MCF 10A (cell line): ENCODE results near the gene LRP10. TPM values are rescaled to one million over a fixed set of nuclear protein-coding genes. Genes with fewer than 3 reads are reported as not detected.

ENCODE experiments used
- BruUV-seq: library from RNA; stranded (reverse); fragments of 400-500 nt; replicated peaks from 2 replicates; lab custom pipeline; 2021; lab: Mats Ljungman, UMichigan
- CTCF ChIA-PET: fragments of 300-600 bp; sonication (Branson Sonifier 250); formaldehyde crosslinking; extraction: SDS; loops from one replicate; lab custom pipeline; 2021; ENCODE audit warnings: antibody characterized with exemption, inconsistent platforms; lab: Yijun Ruan, JAX
- POLR2A ChIA-PET: fragments of 300-600, 350-650 bp; sonication (Branson Sonifier 250); formaldehyde crosslinking; extraction: SDS; loops from one replicate; lab custom pipeline; 2020; ENCODE audit warnings: antibody characterized with exemption, inconsistent platforms; lab: Yijun Ruan, JAX
- DNase-seq: peaks from one replicate; pipeline ENCODE4 v3.0.0-alpha.2; 2018; ENCODE audit not compliant: unreplicated experiment
- H3K27ac Mint-ChIP-seq: one replicate; pipeline ENCODE4 v1.8.0; 2022; ENCODE audit warnings: mild to moderate bottlenecking, low read depth, mixed read lengths; ENCODE audit not compliant: unreplicated experiment
- H3K27me3 Mint-ChIP-seq: one replicate; pipeline ENCODE4 v1.8.0; 2022; ENCODE audit warnings: mixed read lengths; ENCODE audit not compliant: insufficient read depth, unreplicated experiment
- H3K36me3 Mint-ChIP-seq: one replicate; pipeline ENCODE4 v1.8.0; 2022; ENCODE audit warnings: mild to moderate bottlenecking, moderate library complexity, mixed read lengths; ENCODE audit not compliant: insufficient read depth, unreplicated experiment
- H3K4me1 Mint-ChIP-seq: one replicate; pipeline ENCODE4 v1.8.0; 2022; ENCODE audit warnings: mixed read lengths; ENCODE audit not compliant: insufficient read depth, unreplicated experiment
- H3K4me3 Mint-ChIP-seq: one replicate; pipeline ENCODE4 v1.8.0; 2022; ENCODE audit warnings: mild to moderate bottlenecking, moderate library complexity, mixed read lengths; ENCODE audit not compliant: unreplicated experiment
- H3K9me3 Mint-ChIP-seq: one replicate; pipeline ENCODE4 v1.8.0; 2022; ENCODE audit warnings: mixed read lengths; ENCODE audit not compliant: unreplicated experiment
- CTCF ChIP-seq: fragments of 200-600 bp; IDR thresholded peaks from one replicate; pipeline ENCODE4 v1.8.0; 2022; ENCODE audit warnings: antibody characterized with exemption, mild to moderate bottlenecking; ENCODE audit not compliant: unreplicated experiment
- intact Hi-C: fragments of 100-400 bp; cut with micrococcal nuclease; formaldehyde crosslinking; loops from 2 replicates; pipeline ENCODE4 v1.14.1; 2022
- total RNA-seq: library from RNA; stranded (reverse); gene quantifications from 2 replicates; pipeline ENCODE4 v1.2.3, GENCODE V29; 2022

Gene LRP10
- total RNA-seq, 1 experiment from 2014 or later: 71.0 TPM

DNA sequence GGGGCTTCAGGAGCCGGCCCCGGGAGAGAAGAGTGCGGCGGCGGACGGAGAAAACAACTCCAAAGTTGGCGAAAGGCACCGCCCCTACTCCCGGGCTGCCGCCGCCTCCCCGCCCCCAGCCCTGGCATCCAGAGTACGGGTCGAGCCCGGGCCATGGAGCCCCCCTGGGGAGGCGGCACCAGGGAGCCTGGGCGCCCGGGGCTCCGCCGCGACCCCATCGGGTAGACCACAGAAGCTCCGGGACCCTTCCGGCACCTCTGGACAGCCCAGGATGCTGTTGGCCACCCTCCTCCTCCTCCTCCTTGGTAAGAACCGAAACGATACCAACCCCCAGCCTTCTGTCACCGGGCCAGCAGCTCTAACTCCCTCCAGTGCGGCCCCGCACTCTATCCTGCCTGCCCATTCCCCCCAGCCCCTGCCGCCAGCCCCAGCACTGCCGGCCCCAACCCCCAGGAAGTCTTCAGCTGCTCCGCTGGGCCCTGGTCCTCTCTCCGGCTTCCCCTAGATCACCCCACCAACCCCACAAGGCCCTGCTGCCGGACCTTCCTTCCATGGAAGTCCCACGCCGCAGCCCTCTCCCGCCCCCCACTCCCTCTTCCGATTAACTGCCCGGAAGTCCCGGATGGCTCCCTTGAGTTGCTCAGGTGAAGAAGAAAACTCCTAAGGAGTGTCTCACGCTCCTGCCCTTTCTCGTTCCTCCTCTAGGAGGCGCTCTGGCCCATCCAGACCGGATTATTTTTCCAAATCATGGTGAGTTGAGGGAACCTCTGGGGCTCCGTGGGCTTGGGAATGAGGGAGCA is 693 bp downstream of the LRP10 start:
- H3K9me3 Mint-ChIP-seq: no peaks in the 10 kb centered on the region
- no peaks in the 10 kb centered on the region for H3K27me3 Mint-ChIP-seq
- peak; percentile 90 for DNase-seq
- TF ChIP-seq CTCF: peak; percentile 81
- ChIA-PET POLR2A (interaction anchor here (0.6 to 5.2 kb wide), 27 partner anchors 14 to 335 kb away, joined by 3 to 116 read pairs (median 5); partner anchors contain the start of genes ACIN1, AJUBA, C14orf119 and HAUS4), CTCF (interaction anchor here (0.5 to 13.4 kb wide), 37 partner anchors 10 to 1362 kb away, joined by 3 to 154 read pairs (median 4); partner anchors contain the start of genes PRMT5, RBM23 and REM2)
- peak overlapping the region; percentile 91 for H3K27ac Mint-ChIP-seq
- H3K4me1 Mint-ChIP-seq: peaks cover 20% of the 10 kb centered on the region
- peaks cover 33% of the 10 kb centered on the region for H3K36me3 Mint-ChIP-seq
- intact Hi-C loops: loop anchor here (1.0 to 5.0 kb wide), 5 partner anchors 15 to 111 kb away; partner anchors contain the start of genes AJUBA, MMP14 and PRMT5
- peak overlapping the region; percentile 79 for H3K4me3 Mint-ChIP-seq
- BruUV-seq: TSS peak; percentile 32

DNA sequence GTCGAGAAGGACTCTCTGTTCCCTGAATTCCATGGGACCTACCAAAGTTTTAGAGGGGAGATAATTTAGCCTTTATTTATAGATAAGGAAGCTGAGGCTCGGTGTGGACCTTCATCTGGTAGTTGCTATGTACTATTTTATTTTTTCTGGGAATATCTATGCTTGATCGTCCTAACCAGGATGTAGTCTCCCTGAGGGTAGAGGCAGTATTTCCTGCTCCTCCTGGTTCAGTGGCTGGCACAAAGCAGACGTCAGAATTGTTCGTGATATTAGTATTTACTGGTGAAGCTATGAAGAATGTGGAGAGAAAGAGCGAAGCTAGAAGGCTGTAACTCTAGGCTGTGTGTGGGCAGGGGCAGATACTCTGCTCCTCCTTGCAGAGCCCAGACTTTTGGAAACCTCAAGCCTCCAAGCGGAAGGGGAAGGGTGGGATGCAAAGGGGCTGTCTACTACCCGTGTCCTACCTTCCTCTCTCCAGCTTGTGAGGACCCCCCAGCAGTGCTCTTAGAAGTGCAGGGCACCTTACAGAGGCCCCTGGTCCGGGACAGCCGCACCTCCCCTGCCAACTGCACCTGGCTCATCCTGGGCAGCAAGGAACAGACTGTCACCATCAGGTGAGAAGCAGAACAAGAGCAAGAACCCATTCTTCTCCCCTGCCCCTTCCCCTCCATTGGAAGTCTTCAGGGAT is 1.4 kb downstream of the LRP10 start:
- BruUV-seq: no TSS peak
- DNase-seq: no peak
- Mint-ChIP-seq H3K9me3 (no peaks in the 10 kb centered on the region), H3K36me3 (peaks cover 40% of the 10 kb centered on the region), H3K4me3 (peak overlapping the region; percentile 79), H3K4me1 (peaks cover 20% of the 10 kb centered on the region), H3K27me3 (no peaks in the 10 kb centered on the region), H3K27ac (peak overlapping the region; percentile 91)
- POLR2A ChIA-PET: interaction anchor here (0.6 to 5.2 kb wide), 20 partner anchors 13 to 222 kb away, joined by 3 to 116 read pairs (median 5); partner anchors contain the start of genes ACIN1, AJUBA, C14orf119 and HAUS4
- intact Hi-C loops: loop anchor here (1.0 to 5.0 kb wide), 5 partner anchors 14 to 110 kb away; partner anchors contain the start of genes AJUBA, MMP14 and PRMT5
- CTCF ChIA-PET: interaction anchor here (0.6 to 13.4 kb wide), 33 partner anchors 10 to 668 kb away, joined by 3 to 154 read pairs (median 4); partner anchors contain the start of genes PRMT5, RBM23 and REM2
- TF ChIP-seq CTCF: no peak

DNA sequence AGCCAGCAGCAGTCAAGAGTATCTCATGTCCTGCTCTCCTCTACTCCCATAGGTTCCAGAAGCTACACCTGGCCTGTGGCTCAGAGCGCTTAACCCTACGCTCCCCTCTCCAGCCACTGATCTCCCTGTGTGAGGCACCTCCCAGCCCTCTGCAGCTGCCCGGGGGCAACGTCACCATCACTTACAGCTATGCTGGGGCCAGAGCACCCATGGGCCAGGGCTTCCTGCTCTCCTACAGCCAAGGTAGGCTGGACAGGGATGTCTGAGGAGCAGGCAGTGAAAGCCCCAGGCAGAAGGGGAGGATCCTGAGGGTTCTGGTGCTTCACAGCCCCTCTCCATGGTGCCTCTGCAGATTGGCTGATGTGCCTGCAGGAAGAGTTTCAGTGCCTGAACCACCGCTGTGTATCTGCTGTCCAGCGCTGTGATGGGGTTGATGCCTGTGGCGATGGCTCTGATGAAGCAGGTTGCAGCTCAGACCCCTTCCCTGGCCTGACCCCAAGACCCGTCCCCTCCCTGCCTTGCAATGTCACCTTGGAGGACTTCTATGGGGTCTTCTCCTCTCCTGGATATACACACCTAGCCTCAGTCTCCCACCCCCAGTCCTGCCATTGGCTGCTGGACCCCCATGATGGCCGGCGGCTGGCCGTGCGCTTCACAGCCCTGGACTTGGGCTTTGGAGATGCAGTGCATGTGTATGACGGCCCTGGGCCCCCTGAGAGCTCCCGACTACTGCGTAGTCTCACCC is 3.6 kb downstream of the LRP10 start:
- Mint-ChIP-seq H3K9me3 (no peaks in the 10 kb centered on the region), H3K36me3 (peaks cover 53% of the 10 kb centered on the region), H3K4me1 (peaks cover 20% of the 10 kb centered on the region), H3K27me3 (no peaks in the 10 kb centered on the region), H3K27ac (no peak overlapping the region), H3K4me3 (no peak overlapping the region)
- POLR2A ChIA-PET: interaction anchor here (1.0 kb wide), 1 partner anchor 23 kb away, joined by 3 read pairs; no protein-coding TSS in a partner anchor
- TF ChIP-seq CTCF: no peak
- no peak for DNase-seq
- CTCF ChIA-PET: interaction anchor here (1.4 to 8.7 kb wide), 3 partner anchors 8 to 111 kb away, joined by 4 to 111 read pairs (median 54); partner anchors contain the start of gene REM2
- intact Hi-C loops: no loop called here
- BruUV-seq: no TSS peak
